AG09309 (cell line): ENCODE data around the gene SCML2.
"Not testable (repeated sequence)": the region's sequence is repeated elsewhere in the genome, so short reads cannot be mapped to it uniquely, and the experiment has no call there.

Experiments used
- DNase-seq: peaks from one replicate; pipeline ENCODE4 v3.0.0-alpha.2; 2010; ENCODE audit warnings: low read depth
- H3K4me3 ChIP-seq: 2 replicates; pipeline ENCODE4 v1.5.1; 2011; ENCODE audit warnings: mild to moderate bottlenecking, low read depth, low read length, moderate library complexity; ENCODE audit not compliant: control insufficient read depth
- CTCF ChIP-seq: IDR thresholded peaks from 2 replicates; pipeline ENCODE4 v1.5.1; 2011; ENCODE audit warnings: mild to moderate bottlenecking, low read depth, low read length, inconsistent platforms; ENCODE audit not compliant: insufficient read depth, control insufficient read depth; ENCODE audit errors: missing control alignments

SCML2 gene

GRCh38 chrX:18271725-18272124 is 82.8 kb downstream of the SCML2 start:
- no peak for TF ChIP-seq CTCF
- no peak overlapping the region for H3K4me3 ChIP-seq
- no peak for DNase-seq

- no peak for TF ChIP-seq CTCF
- DNase-seq: no peak
- no peak overlapping the region for H3K4me3 ChIP-seq
These were observed 83.2 kb downstream of the SCML2 start for GRCh38 chrX:18271309-18271708.

GRCh38 chrX:18255059-18255458 is 99.4 kb downstream of the SCML2 start:
- no peak for TF ChIP-seq CTCF
- DNase-seq: no peak

GRCh38 chrX:18252644-18253359 is 101.7 kb downstream of the SCML2 start:
- no peak for DNase-seq
- no peak for TF ChIP-seq CTCF
- H3K4me3 ChIP-seq: no peak overlapping the region

More at GRCh38 chrX:18255059-18255458, 99.4 kb downstream of the SCML2 start:
- no peak overlapping the region for H3K4me3 ChIP-seq

GRCh38 chrX:18229646-18230045 is 124.8 kb downstream of the SCML2 start:
- not testable (repeated sequence) for DNase-seq, H3K4me3 ChIP-seq

GRCh38 chrX:18228069-18228468 is 126.4 kb downstream of the SCML2 start:
- H3K4me3 ChIP-seq: no peak overlapping the region
- no peak for TF ChIP-seq CTCF
- DNase-seq: no peak

GRCh38 chrX:18227458-18227857 is 127.0 kb downstream of the SCML2 start:
- no peak for TF ChIP-seq CTCF
- no peak overlapping the region for H3K4me3 ChIP-seq
- DNase-seq: no peak
